Fibroblast of pulmonary artery (primary cell): ENCODE results near the gene SYTL3.

Experiments used
- DNase-seq: peaks from one replicate; pipeline ENCODE4 v3.0.0-alpha.2; 2010; ENCODE audit warnings: low read depth
- H3K4me3 ChIP-seq: replicated peaks from 2 replicates; pipeline ENCODE4 v1.5.1; 2011; ENCODE audit warnings: low read depth, mild to moderate bottlenecking, control low read depth, low read length, moderate library complexity
- CTCF ChIP-seq: IDR thresholded peaks from 2 replicates; pipeline ENCODE4 v1.5.1; 2011; ENCODE audit warnings: mild to moderate bottlenecking, control low read depth, low read length, inconsistent platforms; ENCODE audit errors: missing control alignments

Gene SYTL3

GRCh38 chr6:158769771-158770432 is 120.0 kb downstream of the SYTL3 start:
- no peak for DNase-seq
- no peak overlapping the region for H3K4me3 ChIP-seq
- TF ChIP-seq CTCF = no peak

- DNase-seq = no peak
- no peak for TF ChIP-seq CTCF
- no peak overlapping the region for H3K4me3 ChIP-seq
Observed at GRCh38 chr6:158770533-158771330, 120.9 kb downstream of the SYTL3 start.

GRCh38 chr6:158771399-158772152 is 121.7 kb downstream of the SYTL3 start:
- H3K4me3 ChIP-seq = no peak overlapping the region
- TF ChIP-seq CTCF = no peak
- no peak for DNase-seq

- no peak for TF ChIP-seq CTCF
- DNase-seq = no peak
- H3K4me3 ChIP-seq = no peak overlapping the region
Observed at GRCh38 chr6:158772172-158772571, 122.3 kb downstream of the SYTL3 start.

GRCh38 chr6:158772851-158773371 is 123.1 kb downstream of the SYTL3 start:
- DNase-seq = peak; percentile 49
- no peak for TF ChIP-seq CTCF
- H3K4me3 ChIP-seq = no peak overlapping the region

- no peak for DNase-seq
- TF ChIP-seq CTCF = no peak
- H3K4me3 ChIP-seq = no peak overlapping the region
Observed at GRCh38 chr6:158773581-158774449, 124.0 kb downstream of the SYTL3 start.
